RCC 7860 (cell line): Measurements from ENCODE around the gene AHSA1.

ENCODE experiments used
- DNase-seq: peaks from one replicate; pipeline ENCODE4 v3.0.0-alpha.2; 2015; ENCODE audit warnings: low spot score
- FAIRE-seq: peaks from 2 replicates; lab custom pipeline; 2012; peaks lifted over from hg19 to GRCh38; lab: Jason Lieb, UNC

Gene AHSA1

GRCh38 chr14:77507762-77508161 is 49.9 kb downstream of the AHSA1 start:
- no peak for DNase-seq
- no peak for FAIRE-seq

GRCh38 chr14:77508249-77508648 is 50.4 kb downstream of the AHSA1 start:
- DNase-seq (no peak), FAIRE-seq (no peak)

GRCh38 chr14:77508876-77509275 is 51.0 kb downstream of the AHSA1 start:
- DNase-seq = no peak
- FAIRE-seq = no peak

GRCh38 chr14:77509366-77509765 is 51.5 kb downstream of the AHSA1 start:
- no peak for DNase-seq
- FAIRE-seq = no peak

DNA sequence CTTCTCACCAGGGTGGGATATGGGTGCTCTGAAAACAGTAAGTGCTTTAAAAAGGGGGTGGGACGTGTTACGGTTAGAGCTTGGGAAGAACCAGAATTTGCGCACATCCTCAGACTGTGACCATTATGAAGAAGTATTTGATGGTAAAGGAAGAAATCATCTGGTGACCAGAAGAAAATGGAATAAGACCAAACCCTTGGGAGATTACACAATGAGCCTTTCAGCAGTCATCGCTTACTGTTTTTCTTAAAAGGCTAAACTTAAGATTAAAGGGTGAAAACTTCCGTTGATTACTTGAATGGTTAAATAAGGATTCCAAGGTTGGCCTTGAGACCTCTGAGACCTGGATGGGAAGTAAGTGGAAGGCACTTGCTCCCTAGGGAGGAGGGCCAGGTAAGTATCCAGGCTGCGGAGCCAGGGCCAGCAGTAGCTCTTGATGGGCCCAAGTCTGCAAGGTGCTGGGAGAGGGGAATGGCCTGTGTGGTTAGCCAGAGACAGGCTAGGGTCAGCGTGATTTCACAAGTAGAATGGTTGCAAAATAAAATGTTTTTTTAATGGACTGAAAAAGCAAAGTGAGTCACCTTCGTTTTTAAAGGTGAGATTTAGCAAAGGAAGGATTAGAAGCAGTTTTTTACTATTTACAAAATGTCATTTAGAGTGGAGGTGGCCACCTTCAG is 53.7 kb downstream of the AHSA1 start:
- DNase-seq (no peak), FAIRE-seq (no peak)

DNA sequence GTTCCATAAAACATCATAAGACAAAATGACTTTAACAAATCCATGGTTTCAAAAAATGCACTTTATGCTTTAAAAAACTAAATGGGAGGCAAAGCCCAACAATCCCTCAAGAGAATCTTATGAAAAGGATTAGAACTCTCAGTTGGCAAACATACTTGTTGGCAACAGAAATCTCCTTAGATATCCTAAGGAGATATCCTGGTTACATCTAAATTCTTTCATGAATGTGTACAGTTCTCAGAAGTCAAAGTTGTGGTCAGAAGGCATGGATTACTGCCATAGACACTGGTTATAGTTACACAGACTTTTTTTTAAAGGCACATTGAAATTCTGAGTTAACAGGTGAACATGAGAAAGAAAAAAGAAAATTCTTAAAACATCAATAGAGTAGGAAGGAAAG is 58.2 kb downstream of the AHSA1 start:
- FAIRE-seq = no peak
- DNase-seq = no peak
